Testis (tissue), 2 donors: ENCODE measurements around the gene SYNE1.

Source experiments
- CTCF ChIP-seq, 3 experiments: fragments of 450-650 bp in 2 of 3; fragments of 200-600 bp in 1 of 3; sonication (generic) in 1 of 3; IDR thresholded peaks; one replicate each; pipeline ENCODE4 v1.5.1; 2016 to 2019; ENCODE audit warnings: antibody characterized with exemption in 3 of 3, mild to moderate bottlenecking in 2 of 3, moderate library complexity in 1 of 3
- POLR2A ChIP-seq: fragments of 450-650 bp; IDR thresholded peaks from one replicate; pipeline ENCODE4 v1.6.1; 2017; ENCODE audit warnings: antibody characterized with exemption, mild to moderate bottlenecking, moderate library complexity

GRCh38 chr6:152348116-152348515 lies 289.0 kb downstream of the SYNE1 start:
- TF ChIP-seq CTCF (IDR thresholded peaks at IDR 0.05) = no peak
- TF ChIP-seq POLR2A = no peak
